ENCODE data around the gene DACH2.

DNA sequence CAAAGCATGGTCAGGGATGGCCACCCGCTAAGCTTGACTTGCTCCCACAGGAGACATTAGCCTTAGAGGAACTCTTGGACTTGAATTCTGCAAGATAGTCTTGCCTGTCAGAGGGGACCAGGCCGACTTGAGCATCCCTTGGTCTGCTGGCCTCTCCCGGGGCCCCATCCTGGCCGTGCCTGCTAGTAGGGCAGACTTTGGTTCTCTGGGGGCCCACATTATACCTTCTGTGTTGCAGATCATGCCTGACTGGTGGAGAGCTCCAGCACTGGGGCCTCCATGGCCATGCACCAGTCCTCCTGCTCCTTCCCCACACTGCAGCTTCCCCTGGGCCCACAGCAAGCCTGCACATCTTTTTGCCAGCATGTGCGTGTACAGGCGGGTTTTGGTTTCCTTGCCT, 46.5 kb downstream of the DACH2 start:
- TF ChIP-seq, protein P1, sequence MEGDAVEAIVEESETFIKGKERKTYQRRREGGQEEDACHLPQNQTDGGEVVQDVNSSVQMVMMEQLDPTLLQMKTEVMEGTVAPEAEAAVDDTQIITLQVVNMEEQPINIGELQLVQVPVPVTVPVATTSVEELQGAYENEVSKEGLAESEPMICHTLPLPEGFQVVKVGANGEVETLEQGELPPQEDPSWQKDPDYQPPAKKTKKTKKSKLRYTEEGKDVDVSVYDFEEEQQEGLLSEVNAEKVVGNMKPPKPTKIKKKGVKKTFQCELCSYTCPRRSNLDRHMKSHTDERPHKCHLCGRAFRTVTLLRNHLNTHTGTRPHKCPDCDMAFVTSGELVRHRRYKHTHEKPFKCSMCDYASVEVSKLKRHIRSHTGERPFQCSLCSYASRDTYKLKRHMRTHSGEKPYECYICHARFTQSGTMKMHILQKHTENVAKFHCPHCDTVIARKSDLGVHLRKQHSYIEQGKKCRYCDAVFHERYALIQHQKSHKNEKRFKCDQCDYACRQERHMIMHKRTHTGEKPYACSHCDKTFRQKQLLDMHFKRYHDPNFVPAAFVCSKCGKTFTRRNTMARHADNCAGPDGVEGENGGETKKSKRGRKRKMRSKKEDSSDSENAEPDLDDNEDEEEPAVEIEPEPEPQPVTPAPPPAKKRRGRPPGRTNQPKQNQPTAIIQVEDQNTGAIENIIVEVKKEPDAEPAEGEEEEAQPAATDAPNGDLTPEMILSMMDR (conservative IDR thresholded peaks at IDR 0.05; ENCODE audit: low read length): no peak
- no peak for TF ChIP-seq EZH2phosphoT487 (IDR thresholded peaks at IDR 0.05; ENCODE audit: borderline replicate concordance, low read depth, low read length)
